AG10803 (cell line): ENCODE results near the gene SCARB1.

Experiments
- DNase-seq: peaks from one replicate; pipeline ENCODE4 v3.0.0; 2010; ENCODE audit warnings: low read depth
- H3K4me3 ChIP-seq: 2 replicates; pipeline ENCODE4 v1.5.1; 2011; ENCODE audit warnings: mild to moderate bottlenecking, low read length, control low read depth
- TF ChIP-seq, protein P1 (sequence below): conservative IDR thresholded peaks from 2 replicates; pipeline ENCODE4 v1.5.1; 2011; ENCODE audit warnings: mild to moderate bottlenecking, low read length, control low read depth, inconsistent platforms

The SCARB1 gene

DNA sequence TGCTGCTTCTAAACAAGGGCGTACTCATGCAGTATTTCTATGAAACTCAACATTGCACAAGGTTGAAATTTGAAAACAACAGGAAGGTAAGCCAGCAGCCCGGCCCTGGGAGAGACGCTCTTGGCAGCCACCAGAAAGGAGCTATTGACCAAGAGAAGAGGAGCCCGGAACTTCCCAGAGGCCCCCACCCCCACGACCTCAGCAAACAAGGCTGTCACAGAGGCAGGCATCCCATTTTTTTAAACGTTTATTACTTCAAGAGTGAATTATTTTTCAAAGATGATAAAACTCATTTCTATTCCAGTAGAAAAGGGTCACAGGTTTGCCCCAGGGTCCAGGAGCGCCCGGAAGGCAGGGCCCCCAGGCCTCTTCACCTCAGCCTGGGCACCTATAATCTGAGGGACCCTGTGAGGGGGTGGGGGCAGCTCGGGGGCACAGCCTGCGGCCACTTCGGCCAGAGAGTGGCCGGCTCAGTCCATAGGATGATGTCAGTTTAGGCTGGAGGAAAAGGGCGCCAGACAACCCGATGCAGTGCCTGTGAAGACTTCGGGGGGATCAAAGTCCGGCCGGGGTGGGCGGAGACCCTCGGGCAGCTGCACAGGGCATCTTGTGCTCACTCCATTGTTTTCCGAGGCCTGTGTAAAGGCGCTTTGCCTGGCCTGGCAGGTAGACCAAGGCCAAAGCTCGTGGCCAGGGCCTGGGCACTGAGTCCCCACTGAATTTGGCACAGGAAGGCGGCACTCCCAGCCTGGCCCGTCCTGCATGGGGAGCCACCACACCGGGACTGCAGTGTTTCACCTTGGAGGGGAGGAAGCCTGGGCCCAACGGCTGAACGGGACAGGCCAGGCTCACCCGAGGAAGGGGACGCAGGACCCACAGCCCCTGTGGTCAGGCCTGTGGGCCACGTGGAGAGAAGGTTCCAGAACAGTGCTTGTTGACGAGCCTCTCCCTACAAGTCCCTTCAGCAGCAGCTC is 86.0 kb downstream of the SCARB1 start:
- TF ChIP-seq, protein P1, sequence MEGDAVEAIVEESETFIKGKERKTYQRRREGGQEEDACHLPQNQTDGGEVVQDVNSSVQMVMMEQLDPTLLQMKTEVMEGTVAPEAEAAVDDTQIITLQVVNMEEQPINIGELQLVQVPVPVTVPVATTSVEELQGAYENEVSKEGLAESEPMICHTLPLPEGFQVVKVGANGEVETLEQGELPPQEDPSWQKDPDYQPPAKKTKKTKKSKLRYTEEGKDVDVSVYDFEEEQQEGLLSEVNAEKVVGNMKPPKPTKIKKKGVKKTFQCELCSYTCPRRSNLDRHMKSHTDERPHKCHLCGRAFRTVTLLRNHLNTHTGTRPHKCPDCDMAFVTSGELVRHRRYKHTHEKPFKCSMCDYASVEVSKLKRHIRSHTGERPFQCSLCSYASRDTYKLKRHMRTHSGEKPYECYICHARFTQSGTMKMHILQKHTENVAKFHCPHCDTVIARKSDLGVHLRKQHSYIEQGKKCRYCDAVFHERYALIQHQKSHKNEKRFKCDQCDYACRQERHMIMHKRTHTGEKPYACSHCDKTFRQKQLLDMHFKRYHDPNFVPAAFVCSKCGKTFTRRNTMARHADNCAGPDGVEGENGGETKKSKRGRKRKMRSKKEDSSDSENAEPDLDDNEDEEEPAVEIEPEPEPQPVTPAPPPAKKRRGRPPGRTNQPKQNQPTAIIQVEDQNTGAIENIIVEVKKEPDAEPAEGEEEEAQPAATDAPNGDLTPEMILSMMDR, result no peak
- no peak overlapping the region for H3K4me3 ChIP-seq
- no peak for DNase-seq

DNA sequence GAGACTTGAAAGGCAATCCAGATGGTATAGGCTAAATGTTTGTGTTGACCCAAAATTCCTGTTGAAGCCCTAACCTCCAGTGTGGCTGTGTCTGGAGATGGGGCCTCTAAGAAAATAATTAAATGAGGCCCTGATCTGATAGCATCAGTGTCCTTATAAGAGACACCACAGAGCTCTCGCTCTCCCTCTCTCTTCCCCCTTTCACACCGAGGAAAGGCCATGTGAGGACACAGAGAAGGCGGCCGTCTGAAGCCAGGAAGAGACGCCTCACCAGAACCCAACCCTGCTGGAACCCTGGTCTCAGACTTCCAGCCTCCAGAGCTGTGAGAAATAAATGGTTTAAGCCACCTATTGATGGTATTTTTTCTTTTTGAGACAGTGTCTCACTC is 87.5 kb downstream of the SCARB1 start:
- DNase-seq, result no peak
- TF ChIP-seq, protein P1, result no peak
- H3K4me3 ChIP-seq, result no peak overlapping the region

DNA sequence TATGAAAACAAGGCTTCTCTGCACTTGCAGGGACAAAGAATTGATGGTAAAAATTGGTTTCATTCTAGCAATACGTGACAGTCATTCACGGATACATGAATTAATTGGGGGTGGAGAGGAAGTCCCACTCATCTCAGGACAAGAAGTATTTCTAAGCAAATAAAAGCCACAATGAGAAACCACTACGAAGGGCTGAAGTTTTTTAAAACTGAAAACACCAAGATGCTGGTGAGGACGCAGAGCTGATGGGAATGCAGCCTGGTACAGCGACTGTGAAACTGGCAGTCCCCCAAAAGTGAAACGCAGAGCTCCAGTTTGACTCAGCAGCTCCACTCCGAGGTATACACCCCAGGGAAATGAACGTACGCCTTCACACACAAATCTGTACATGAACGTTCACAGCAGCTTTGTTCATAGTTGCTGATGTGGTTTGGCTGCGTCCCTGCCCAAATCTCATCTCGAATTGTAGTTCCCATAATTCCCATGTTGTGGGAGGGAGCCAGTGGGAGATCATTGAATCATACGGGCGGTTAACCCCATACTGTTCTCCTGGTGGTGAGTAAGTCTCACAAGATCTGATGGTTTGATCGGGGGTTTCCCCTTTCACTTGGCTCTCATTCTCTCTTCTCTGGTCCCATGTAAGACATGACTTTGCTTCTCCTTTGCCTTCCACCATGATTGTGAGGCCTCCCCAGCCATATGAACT is 89.0 kb downstream of the SCARB1 start:
- peak overlapping the region; percentile 31 for H3K4me3 ChIP-seq
- peak; percentile 95 for DNase-seq
- TF ChIP-seq, protein P1, result peak; percentile 40

DNA sequence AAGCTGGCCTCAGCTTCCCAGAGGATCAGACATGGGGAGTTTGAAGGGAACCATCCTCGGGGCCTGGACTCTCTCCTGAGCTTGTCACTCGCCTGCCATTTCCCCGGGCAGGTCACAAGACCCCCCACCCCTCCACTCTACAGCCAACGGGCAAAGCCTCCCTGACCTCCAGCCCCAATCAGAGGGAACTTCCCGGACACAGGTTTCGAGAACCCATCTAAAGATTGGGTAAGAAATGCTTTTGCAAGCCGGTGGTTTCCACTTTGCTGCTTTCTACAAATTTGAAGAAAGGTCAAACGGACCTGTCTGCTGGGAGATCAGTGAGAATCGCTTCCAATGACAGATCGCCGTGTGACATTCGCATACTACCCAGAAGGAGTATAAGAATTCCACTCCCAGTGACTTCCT is 89.6 kb downstream of the SCARB1 start:
- TF ChIP-seq, protein P1, result no peak
- no peak for DNase-seq
- H3K4me3 ChIP-seq, result peak overlapping the region; percentile 31; the same call in 1 of the 2 replicates

DNA sequence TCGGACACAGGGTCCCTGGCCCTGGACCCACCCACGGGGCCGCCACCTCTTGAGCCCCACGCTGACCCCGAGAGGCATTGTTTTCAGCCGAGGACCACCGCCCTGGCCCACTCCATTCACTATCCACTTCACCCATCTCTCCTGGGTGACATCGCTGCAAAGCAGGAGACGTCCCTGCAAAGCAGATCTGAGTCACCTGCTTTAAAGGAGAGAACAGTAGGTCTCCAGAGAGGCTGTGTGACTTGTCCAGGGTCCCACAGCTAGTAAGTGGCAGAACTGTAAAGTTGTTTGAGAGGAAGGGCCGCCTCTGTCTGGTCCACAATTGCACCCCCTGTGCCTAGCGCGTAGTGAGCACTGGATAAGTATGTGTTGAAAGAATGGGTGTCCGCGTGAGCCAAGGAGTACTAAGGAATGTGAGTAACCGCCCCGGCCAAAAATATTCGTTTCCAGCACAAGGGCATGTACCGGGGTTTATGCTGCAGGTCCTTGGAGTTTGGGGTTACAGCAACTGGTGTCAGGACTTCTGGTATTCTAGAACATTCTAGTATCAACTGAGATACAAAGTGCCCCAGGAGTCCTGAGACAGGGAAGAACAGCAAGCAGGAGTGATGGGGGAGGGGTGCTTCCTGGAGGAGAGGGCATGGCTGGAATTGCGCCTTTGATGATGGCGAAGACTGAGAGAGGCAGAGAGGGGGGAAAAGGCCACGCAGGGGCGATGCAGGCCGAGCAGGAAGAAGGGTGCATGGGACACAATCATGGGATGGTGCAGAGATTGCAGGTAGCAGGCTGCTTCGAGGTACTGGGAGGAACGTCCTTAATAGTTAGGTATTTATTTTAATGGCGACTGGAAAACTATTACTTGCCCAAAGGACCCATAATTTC is 91.1 kb downstream of the SCARB1 start:
- TF ChIP-seq, protein P1, result no peak
- no peak overlapping the region for H3K4me3 ChIP-seq
- DNase-seq, result no peak

DNA sequence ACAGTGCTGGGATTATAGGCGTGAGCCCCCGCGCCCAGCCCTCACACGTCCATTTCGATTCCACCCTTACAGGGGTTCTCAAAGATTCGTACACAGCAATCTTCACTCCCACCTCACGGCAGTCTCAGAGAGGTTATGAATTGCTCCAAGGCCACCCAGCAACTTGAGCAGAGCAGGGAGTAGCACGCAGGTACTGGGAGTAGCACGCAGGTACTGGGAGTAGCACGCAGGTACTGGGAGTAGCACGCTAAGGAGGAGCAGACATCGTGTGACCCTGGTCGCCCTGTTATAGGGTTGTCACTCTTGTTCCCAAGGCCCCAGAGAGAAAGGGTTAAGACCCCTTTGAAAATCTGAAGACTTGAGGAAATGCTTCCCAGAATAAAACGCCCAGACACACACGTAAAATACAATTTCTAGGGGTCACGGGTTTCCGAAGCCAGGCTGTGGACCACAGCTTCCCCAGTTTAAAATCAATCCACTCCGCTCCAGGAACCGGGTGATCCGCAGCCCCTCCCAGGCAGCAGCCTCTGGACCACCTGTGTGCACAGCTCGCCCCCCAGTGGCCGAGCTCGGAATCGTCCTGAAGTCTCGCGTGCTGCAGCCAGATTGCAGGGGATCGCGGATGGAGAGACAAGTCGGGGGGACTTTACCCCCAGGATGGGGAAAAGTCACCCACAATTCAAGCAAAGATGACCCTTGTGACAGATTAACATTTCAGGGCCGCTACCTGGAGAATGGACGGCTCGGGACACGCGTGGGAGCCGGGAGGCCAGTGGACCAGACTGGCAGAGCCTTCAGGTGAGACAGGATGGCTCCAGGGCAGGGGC is 92.0 kb downstream of the SCARB1 start:
- TF ChIP-seq, protein P1, result peak; percentile 93
- DNase-seq, result peak; percentile 58

More for the DNA sequence above, 92.0 kb downstream of the SCARB1 start:
- no peak overlapping the region for H3K4me3 ChIP-seq
